Measurements from ENCODE around the gene MRPL36.
"Not testable (repeated sequence)": the region's sequence is repeated elsewhere in the genome, so short reads cannot be mapped to it uniquely, and the experiment has no call there.

The MRPL36 gene

GRCh38 chr5:1831677-1832313, 32.2 kb upstream of the MRPL36 start:
- DNase-seq: no peak

- DNase-seq: no peak
Observed at GRCh38 chr5:1831257-1831656, 31.6 kb upstream of the MRPL36 start.

- DNase-seq: no peak
Observed at GRCh38 chr5:1830571-1831228, 31.1 kb upstream of the MRPL36 start.

GRCh38 chr5:1827886-1828397, 28.3 kb upstream of the MRPL36 start:
- no peak for DNase-seq

GRCh38 chr5:1827025-1827885, 27.6 kb upstream of the MRPL36 start:
- no peak for DNase-seq

GRCh38 chr5:1826235-1826980, 26.8 kb upstream of the MRPL36 start:
- DNase-seq: no peak

- no peak for DNase-seq
Observed at GRCh38 chr5:1824903-1825841, 25.5 kb upstream of the MRPL36 start.

GRCh38 chr5:1824109-1824821, 24.6 kb upstream of the MRPL36 start:
- no peak for DNase-seq

- no peak for DNase-seq
Observed at GRCh38 chr5:1823381-1824034, 23.9 kb upstream of the MRPL36 start.

- DNase-seq: no peak
Observed at GRCh38 chr5:1821862-1822261, 22.2 kb upstream of the MRPL36 start.

GRCh38 chr5:1820926-1821325, 21.3 kb upstream of the MRPL36 start:
- DNase-seq: no peak

GRCh38 chr5:1820381-1820780, 20.7 kb upstream of the MRPL36 start:
- DNase-seq: no peak

GRCh38 chr5:1819458-1819857, 19.8 kb upstream of the MRPL36 start:
- DNase-seq: no peak

GRCh38 chr5:1818784-1819183, 19.1 kb upstream of the MRPL36 start:
- DNase-seq: no peak

- DNase-seq: no peak
Observed at GRCh38 chr5:1817261-1818043, 17.8 kb upstream of the MRPL36 start.

GRCh38 chr5:1816495-1817089, 17.0 kb upstream of the MRPL36 start:
- not testable (repeated sequence) for DNase-seq

GRCh38 chr5:1815881-1816292, 16.2 kb upstream of the MRPL36 start:
- DNase-seq: no peak

- no peak for DNase-seq
Observed at GRCh38 chr5:1815071-1815786, 15.6 kb upstream of the MRPL36 start.

All from NCI-H526 treated with DMSO at 0.1 percent for 48 hours (cell line).